GM20431 (cell line): ENCODE measurements around the gene CRIM1.
"Not testable (repeated sequence)": the region's sequence is repeated elsewhere in the genome, so short reads cannot be mapped to it uniquely, and the experiment has no call there.

ENCODE experiments used
- in situ Hi-C: fragments of 300-500 bp; cut with MseI, MboI; formaldehyde crosslinking; loops from one replicate; pipeline ENCODE4 v1.15.0; 2020; ENCODE audit warnings: low sequenced_read_pairs; ENCODE audit not compliant: unreplicated experiment

The CRIM1 gene, protein sequence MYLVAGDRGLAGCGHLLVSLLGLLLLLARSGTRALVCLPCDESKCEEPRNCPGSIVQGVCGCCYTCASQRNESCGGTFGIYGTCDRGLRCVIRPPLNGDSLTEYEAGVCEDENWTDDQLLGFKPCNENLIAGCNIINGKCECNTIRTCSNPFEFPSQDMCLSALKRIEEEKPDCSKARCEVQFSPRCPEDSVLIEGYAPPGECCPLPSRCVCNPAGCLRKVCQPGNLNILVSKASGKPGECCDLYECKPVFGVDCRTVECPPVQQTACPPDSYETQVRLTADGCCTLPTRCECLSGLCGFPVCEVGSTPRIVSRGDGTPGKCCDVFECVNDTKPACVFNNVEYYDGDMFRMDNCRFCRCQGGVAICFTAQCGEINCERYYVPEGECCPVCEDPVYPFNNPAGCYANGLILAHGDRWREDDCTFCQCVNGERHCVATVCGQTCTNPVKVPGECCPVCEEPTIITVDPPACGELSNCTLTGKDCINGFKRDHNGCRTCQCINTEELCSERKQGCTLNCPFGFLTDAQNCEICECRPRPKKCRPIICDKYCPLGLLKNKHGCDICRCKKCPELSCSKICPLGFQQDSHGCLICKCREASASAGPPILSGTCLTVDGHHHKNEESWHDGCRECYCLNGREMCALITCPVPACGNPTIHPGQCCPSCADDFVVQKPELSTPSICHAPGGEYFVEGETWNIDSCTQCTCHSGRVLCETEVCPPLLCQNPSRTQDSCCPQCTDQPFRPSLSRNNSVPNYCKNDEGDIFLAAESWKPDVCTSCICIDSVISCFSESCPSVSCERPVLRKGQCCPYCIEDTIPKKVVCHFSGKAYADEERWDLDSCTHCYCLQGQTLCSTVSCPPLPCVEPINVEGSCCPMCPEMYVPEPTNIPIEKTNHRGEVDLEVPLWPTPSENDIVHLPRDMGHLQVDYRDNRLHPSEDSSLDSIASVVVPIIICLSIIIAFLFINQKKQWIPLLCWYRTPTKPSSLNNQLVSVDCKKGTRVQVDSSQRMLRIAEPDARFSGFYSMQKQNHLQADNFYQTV

DNA sequence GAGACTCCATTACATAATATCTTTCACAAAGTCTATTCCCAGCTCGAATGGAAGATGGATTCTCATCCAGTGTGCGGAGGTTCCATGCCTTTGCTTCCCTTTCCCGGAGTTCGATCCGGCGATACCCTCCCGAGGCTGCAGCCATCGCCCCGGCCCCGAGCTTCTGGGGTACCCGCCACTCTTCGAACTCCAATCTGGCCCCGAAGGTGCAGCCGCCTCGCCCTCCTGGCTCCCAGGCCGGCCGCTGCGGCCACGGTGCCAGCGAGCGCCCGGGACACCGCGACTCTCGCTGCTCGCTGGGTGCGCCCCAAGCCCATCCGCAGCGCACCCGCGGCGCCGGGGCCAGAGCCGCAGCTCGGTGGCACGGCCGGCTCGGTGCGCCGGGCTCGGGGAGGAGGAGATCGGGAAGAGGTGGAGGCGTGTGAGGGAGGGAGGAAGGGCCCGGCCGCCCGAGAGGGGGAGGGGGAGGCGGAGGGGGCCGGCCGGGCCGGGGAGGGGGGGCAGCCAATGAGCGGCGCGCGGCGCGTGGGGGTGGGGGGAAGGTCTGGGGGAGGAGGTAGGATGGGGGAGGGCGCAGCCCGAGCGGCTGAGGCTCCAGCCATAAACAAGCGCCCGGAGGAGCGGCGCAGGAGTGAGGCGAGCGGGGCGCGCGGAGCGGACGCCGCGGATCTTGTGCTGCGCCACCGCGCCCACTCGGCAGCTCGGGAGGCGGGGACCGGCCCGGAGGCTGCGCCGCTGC is at the start of gene CRIM1:
Gene CRIM1, plus strand, starts transcription at position 628 of the 739 bp plus-strand sequence. CDS start 515 bp downstream, outside the sequence.
- in situ Hi-C loops = loop anchor here (25.0 kb wide), 1 partner anchor 307 kb away; no protein-coding TSS in a partner anchor

DNA sequence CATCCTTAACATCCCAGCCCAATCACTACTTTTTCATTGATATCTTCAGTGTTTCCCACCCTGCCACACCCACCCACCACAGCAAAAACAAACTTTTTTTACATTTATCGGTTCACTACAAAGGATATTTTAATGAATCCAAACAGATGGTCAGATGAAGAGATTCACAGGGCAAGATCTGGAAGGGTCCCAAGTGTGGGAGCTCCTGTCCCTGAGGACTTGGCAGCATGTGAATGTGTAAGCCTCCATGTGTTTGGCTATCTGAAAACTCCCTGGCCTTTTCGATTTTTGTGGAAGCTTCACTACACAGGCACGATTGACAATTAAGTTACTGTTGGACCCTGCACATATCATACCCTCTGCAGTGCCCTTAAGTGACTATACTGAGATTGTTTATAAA is 48.1 kb upstream of the CRIM1 start:
- in situ Hi-C loops = no loop called here

DNA sequence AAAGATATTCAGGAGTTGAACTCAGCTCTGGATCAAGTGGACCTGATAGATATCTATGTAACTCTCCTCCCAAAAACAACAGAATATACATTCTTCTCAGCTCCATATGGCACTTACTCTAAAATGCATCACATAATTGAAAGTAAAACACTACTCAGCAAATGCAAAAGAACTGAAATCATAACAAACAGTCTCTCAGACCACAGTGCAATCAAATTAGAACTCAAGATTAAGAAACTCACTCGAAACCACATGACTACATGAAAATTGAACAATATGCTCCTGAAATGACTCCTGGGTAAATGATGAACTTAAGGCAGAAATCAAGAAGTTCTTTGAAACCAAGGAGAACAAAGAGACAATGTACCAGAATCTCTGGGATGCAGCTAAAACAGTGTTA is 45.1 kb upstream of the CRIM1 start:
- in situ Hi-C loops = not testable (repeated sequence)

DNA sequence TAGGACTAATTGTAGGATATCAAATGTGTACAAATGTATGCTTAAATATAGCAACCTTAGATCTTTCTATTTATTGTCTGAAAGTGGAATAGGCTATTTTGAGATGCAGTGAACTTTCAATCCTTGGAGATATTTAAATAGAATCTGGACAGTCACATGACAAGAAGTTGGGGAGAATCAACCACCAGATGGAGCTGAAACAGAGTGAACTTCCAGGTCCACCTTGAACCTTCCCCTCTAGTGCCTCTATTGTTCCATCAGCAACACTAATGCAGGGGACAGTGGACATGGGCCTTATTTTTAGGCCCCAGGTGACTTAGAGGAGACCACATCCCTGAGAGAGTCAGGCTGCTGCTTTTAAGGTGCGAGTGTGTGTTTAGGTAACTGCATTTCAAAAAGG is 37.0 kb upstream of the CRIM1 start:
- in situ Hi-C loops = no loop called here

DNA sequence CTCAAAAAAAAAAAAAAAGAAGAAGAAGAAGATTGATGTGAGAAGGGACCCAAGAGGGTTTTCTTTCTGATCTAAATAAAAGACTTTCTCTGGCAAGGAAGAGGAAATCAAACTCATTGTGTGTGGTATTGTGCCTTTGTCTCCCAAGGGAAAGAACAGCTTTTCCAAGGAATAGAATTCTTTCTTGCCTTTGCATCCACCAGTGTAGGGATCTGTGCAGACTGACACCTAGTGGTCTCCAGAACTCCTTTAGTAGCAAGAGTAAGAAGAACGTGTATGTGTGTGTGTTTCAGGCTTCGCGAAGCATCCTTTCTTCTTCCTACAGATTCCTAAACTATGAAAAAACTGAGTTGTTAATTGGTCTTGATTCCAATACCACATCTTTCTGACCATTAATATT is 33.5 kb upstream of the CRIM1 start:
- in situ Hi-C loops = no loop called here

DNA sequence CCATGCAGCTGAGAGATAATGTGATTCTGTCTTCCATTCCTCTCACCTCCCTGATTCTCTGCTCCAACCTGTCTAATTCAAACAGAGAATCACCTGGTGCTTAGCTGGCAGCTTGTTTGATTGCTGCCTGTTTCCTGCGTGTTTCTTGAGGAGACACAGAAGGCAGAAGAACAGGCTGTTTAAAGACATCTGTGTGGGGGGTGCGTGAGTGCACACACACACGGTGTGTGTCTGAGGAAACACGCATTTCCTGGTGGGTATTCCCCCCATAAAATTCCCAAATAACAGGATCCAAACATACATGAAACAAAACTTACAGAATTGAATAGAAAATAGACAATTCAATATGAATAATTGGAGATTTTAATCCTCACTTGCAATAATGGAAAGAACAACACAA is 29.3 kb upstream of the CRIM1 start:
- in situ Hi-C loops = no loop called here

DNA sequence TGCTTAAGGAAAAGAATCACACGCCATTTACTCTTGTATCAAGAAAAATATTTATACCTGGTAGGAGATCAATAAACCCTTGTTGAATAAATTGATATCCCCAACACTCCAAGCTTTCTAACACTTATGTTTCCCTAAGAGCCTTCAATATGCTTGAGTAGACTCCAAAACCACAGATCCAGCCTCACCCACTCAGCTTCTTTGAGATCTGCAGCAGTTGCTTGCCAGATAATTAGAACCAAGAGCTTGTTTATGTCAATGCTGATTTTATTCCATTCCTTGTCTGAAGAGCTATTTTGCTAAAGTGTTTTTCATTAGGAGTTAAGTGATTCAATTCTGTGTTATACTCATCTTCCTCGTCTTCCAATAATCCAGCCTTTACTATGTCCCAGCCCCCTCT is 26.3 kb upstream of the CRIM1 start:
- in situ Hi-C loops = no loop called here

DNA sequence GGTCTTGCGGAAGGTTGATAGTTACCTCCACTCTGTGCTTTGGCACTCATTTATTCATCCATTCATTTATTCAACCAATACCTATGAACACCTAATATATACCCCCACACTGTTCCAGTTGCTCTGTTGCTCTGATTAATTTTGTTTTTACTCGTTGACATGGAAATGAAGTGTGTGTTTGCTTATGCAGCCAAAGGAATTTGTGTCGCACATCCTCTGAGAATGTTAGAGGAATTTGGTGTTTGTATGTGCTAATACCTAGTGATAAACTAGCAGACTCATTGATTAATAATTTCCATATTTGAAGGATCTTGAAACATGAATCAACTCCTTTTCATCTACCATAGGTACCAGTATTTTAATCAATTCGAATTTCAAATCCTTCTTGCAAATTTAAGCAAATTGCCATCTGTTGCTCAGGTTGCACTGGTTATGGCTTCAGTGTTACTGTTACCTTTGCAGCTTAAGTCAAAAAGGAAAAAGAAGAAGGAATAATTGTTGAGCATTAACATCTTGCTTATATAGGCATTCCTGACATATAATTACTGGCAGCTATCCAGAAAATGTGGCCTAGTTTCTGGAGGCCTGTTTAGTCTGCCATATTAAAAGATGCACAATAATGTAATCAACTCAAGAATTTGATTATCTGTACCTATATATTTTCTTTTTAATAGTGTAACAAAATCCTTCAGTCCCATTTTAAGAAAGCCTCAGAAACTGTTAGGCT is 25.7 kb upstream of the CRIM1 start:
- in situ Hi-C loops = no loop called here

DNA sequence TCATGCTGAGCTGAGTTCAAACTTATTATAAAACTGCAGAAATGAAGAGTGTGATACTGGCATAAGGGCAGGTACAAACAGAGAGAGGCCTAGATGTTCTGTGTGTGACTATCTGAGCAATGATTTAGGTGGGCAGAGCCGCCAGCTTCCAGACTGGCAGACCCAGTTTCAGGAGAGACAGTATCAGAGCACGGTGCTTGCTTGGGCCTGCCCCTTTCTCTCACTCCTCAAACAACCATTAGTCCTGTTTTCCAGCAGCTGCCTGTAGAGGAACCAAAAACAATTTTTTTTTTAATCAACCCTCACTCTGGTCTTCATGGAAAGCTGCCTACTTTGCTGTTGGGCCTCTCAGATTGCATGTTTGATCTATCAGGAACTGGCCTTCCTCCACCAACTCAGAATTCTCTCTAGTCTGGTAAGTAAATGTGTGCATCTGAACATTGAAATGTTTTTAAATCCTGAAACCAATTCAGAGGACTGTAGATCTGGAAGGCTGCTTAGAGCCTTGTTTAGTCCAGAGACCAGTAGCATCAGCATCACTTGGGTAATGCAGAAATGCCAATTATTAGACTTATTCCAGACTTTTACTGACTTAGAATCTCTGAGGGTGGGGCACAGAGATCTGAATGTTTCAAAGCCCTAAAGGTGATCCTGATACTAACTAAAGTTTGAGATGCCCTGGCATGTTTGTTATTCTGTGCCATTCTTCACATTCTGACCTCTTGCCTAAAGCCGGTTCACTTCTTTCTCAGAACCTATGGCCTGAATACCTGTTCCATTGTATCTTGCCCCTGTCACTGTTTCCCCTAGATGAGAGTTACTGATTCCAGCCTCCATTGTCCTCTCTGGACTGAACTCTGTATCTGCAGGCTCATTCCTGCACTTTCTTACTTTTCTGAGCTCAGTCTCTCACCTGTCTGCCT is 24.8 kb upstream of the CRIM1 start:
- in situ Hi-C loops = no loop called here

DNA sequence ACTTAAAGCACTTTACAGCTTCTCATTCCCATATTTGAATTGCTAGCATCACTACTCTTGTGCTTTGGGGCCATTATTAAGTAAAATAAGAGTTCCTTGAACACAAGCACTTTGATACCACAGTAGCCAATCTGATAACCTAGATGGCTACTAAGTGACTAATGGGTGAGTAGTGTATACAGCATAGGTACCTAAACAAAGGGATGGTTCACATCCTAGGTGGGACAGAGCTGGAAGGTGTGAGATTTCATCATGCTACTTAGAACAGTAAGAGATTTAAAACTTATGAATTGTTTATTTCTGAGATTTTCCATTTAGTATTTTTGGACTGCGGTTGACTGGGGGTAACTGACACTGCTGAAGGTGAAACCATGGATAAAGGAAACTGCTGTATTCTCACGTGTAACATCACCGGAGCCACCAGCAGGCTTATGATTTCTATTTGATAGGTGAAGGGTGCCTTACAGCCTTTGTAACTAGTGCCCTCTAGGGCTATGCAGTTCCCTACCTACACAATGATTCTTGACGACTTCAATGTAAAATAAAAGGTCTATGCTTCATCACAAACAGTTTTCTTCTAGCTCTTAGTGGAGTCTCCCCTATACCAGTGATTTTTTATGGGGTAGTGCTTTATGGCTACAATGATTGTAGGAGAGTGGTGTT is 22.1 kb upstream of the CRIM1 start:
- in situ Hi-C loops = no loop called here

DNA sequence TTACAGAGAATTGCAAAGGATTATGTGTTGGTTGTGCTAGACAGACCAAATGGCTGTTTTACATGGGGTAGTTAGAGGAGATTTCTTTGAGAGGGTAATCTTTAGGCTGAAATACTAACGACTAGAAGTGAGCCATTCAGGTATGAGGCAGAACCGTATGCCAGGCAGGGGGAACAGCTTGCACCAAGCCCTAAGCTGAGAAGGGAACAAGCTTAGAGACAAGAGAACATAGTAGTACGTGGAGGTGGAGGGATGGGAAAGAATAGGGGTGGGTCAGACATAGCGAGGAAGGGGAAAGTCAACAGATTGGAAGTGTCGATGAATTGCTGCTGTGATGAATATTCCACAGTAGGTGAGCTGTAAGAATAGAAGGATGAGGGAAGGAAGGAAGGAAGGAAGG is 20.0 kb upstream of the CRIM1 start:
- in situ Hi-C loops = no loop called here

DNA sequence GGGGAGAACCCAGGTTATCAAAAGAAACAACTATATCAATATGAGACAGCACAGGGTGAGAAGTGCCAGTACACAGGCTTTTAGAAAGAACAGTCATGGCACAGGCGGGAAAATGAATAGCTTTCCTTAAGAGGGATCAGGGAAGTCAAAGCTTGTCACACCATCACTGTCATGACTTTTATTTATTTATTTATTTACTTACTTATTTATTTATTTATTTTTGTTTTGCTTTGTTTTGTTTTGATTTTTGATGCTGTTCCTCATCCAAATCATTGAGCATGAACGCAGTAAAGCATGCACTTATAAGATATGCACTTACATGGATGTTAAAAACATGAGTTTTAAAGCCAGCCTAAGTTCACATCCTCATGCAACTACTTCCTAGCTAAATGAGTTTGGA is 19.3 kb upstream of the CRIM1 start:
- in situ Hi-C loops = no loop called here

DNA sequence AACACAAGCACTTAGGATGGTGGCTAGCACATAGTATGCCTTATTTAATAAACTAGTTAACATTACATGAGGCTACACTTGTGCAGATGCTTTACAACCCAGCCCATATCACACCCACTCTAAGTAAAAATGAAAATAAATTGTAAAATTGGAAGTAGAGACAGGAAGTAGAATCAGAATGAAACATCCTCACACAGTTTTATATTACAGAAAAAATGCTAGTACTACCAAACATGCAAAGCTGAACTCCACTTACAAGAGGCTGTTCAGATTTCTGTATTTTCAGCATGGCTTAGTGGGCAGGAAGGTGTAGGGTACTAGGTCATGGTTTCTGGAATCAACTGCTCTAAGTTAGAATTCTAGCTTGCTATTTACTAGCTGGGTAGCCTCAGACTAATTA is 18.2 kb upstream of the CRIM1 start:
- in situ Hi-C loops = no loop called here

DNA sequence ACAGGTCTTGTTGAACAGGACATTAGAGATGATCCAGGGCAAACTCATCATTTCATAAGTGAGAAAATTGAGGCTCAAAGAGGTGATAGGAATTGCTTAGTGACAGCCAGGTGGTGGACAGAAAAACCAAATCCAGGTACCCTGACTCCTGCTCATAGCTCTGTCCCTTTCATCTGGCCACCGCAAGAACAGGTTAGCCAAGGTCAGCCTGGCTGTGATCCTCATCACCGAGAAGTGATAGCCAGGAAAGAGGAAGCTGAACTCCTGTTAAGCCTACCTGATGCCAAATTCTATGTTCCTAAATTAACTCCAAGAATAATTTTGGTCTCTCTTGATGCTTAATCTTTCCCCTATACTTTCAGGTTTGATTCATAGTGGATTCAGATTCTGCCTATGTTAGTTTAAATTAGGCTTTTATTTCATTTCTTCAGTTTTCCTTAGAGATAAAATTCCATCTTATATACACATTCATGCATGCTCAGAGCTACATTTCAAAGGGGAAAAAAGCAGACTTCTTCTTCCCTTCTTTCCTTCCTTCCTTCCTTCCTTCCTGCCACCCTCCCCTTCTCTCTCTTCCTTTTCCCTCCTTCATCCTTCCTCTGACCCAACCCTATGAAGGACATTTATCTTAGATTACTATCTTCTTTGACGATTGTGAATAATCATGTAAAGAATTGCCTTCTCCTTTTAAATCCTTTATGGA is 17.3 kb upstream of the CRIM1 start:
- in situ Hi-C loops = no loop called here

DNA sequence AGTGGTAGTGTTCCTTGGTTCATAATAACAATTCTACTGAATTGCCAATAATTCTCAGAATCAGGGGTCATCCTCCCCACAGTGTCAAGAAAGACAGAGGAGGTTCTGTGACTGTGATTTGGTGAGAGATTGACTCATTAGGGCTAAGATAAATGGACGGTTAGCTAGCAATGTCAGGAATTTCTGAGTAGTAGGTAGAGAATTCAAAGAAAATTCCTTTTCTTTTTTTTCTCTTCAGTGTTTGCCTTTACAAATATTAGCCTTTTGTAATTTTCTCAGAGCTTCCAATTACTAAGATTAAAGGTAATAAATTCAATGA is 16.8 kb upstream of the CRIM1 start:
- in situ Hi-C loops = no loop called here

DNA sequence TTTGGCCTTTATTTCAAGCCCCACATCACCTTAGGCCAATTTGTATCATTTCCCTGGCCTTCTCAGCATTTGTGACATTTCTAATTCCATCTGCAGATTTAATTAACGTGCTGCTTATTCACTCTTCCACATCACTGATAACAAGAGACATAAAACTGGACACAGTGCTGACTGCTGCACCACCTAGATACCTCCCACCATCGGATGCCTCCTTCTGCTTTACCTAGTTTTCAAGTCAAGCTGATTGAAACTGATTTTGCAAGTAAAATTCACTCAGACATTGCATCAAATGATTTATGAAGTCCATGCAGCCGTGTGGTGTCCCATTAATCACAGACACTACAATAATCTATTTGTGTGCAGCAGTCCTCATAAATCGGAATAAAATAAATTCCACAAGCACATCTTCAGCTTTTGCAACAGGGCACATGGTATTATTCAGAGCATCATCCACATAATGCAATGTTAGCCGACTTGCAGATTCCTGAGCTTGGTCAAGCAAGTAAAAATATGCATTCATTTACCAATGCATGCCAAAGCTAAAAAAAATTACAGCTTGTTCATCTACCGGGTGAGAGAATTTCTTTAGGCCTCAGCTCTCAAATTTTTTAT is 15.9 kb upstream of the CRIM1 start:
- in situ Hi-C loops = no loop called here

DNA sequence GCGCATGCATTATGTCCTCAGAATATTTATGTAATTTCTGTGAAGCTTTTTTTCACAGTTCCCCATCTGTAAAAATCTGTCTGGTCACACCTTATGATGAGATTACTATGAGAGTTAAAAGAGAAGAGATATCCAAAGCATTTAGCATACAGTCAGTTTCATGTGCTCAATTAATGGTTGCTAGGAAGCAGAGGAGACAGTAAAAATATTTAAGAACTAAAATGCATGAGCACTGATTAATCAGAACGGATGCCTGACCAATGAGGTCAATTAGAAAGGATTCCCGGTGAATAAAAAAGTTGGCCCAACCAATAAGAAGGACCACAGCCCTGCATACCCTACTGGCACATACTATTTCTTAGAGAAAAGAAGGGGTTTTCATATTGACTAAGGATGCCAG is 12.0 kb upstream of the CRIM1 start:
- in situ Hi-C loops = no loop called here
